ENCODE results near the gene HNF4A. TPM values are rescaled to one million over a fixed set of nuclear protein-coding genes. Genes with fewer than 3 reads are reported as not detected.

The HNF4A gene
- total RNA-seq, 4 donors from 2014 or later = under 0.01 to 0.26 TPM; not detected in 2

GRCh38 chr20:44437497-44437896 is 82.0 kb downstream of the HNF4A start:
- DNase-seq = no peak
- H3K4me1 ChIP-seq = no peaks in the 10 kb centered on the region
- intact Hi-C loops (cut with DNase I; ENCODE audit: low total_unique reads) = no loop called here
- no peak overlapping the region for H3K27ac ChIP-seq
- TF ChIP-seq POLR2A (IDR thresholded peaks at IDR 0.05) = no peak
- H3K9me3 ChIP-seq = no peaks in the 10 kb centered on the region
- no peaks in the 10 kb centered on the region for H3K27me3 ChIP-seq
- no peak overlapping the region for H3K4me3 ChIP-seq
- H3K36me3 ChIP-seq = no peaks in the 10 kb centered on the region

- DNase-seq = no peak
These were observed 83.3 kb downstream of the HNF4A start for GRCh38 chr20:44438782-44439181.

GRCh38 chr20:44439318-44439717 is 83.8 kb downstream of the HNF4A start:
- intact Hi-C loops (cut with DNase I; ENCODE audit: low total_unique reads) = no loop called here
- Histone ChIP-seq H3K4me1 (no peaks in the 10 kb centered on the region), H3K9me3 (no peaks in the 10 kb centered on the region)

More at GRCh38 chr20:44438782-44439181, 83.3 kb downstream of the HNF4A start:
- TF ChIP-seq POLR2A (IDR thresholded peaks at IDR 0.05) (no peak), CTCF (IDR thresholded peaks at IDR 0.05) (no peak)
- no peak overlapping the region for H3K27ac ChIP-seq
- H3K36me3 ChIP-seq = no peaks in the 10 kb centered on the region
- H3K4me3 ChIP-seq = no peak overlapping the region
- H3K9me3 ChIP-seq = no peaks in the 10 kb centered on the region
- no peaks in the 10 kb centered on the region for H3K27me3 ChIP-seq
- no peaks in the 10 kb centered on the region for H3K4me1 ChIP-seq
- intact Hi-C loops (cut with DNase I; ENCODE audit: low total_unique reads) = no loop called here

GRCh38 chr20:44442298-44443070 is 87.0 kb downstream of the HNF4A start:
- H3K9me3 ChIP-seq = no peaks in the 10 kb centered on the region
- H3K27me3 ChIP-seq = no peaks in the 10 kb centered on the region
- intact Hi-C loops (cut with DNase I; ENCODE audit: low total_unique reads) = no loop called here
- TF ChIP-seq CTCF (IDR thresholded peaks at IDR 0.05) (no peak), POLR2A (IDR thresholded peaks at IDR 0.05) (no peak)
- H3K4me3 ChIP-seq = no peak overlapping the region
- H3K36me3 ChIP-seq = no peaks in the 10 kb centered on the region
- H3K4me1 ChIP-seq = no peaks in the 10 kb centered on the region
- H3K27ac ChIP-seq = no peak overlapping the region
- no peak for DNase-seq

More at GRCh38 chr20:44439318-44439717, 83.8 kb downstream of the HNF4A start:
- H3K27me3 ChIP-seq = no peaks in the 10 kb centered on the region
- H3K27ac ChIP-seq = no peak overlapping the region
- no peak overlapping the region for H3K4me3 ChIP-seq
- TF ChIP-seq POLR2A (IDR thresholded peaks at IDR 0.05) = no peak
- no peak for TF ChIP-seq CTCF (IDR thresholded peaks at IDR 0.05)
- no peak for DNase-seq
- H3K36me3 ChIP-seq = no peaks in the 10 kb centered on the region

- Histone ChIP-seq H3K4me1 (no peaks in the 10 kb centered on the region), H3K27ac (no peak overlapping the region), H3K27me3 (no peaks in the 10 kb centered on the region), H3K36me3 (no peaks in the 10 kb centered on the region), H3K9me3 (no peaks in the 10 kb centered on the region), H3K4me3 (no peak overlapping the region)
- intact Hi-C loops (cut with DNase I; ENCODE audit: low total_unique reads) = no loop called here
- no peak for TF ChIP-seq CTCF (IDR thresholded peaks at IDR 0.05)
- TF ChIP-seq POLR2A (IDR thresholded peaks at IDR 0.05) = no peak
- no peak for DNase-seq
These were observed 90.5 kb downstream of the HNF4A start for GRCh38 chr20:44445742-44446710.

Data from uterus (tissue), 4 donors.